Tibial nerve (tissue), 4 donors: ENCODE data around the gene DNAH3. TPM values are rescaled to one million over a fixed set of nuclear protein-coding genes. Genes with fewer than 3 reads are reported as not detected.
"Not testable (repeated sequence)": the region's sequence is repeated elsewhere in the genome, so short reads cannot be mapped to it uniquely, and the experiment has no call there.

Experiments used
- DNase-seq, 2 donors: peaks; one replicate each; pipeline ENCODE4 v3.0.0-alpha.2; 2019; ENCODE audit warnings: low spot score in 2 of 2
- H3K27ac ChIP-seq, 4 donors: fragments of 200-600 bp; sonication (generic) in 3 of 4; one replicate each; pipeline ENCODE4 v1.5.1; 2017 to 2019; ENCODE audit warnings: mild to moderate bottlenecking in 1 of 4
- H3K27me3 ChIP-seq, 2 donors: fragments of 200-600 bp; sonication (generic) in 1 of 2; one replicate each; pipeline versions ENCODE4 v1.5.1 to v1.6.0; 2017 to 2019
- H3K36me3 ChIP-seq, 3 donors: fragments of 200-600 bp; sonication (generic); one replicate each; pipeline ENCODE4 v1.5.1; 2018 to 2019
- H3K4me1 ChIP-seq, 4 donors: fragments of 200-600 bp; sonication (generic) in 3 of 4; one replicate each; pipeline ENCODE4 v1.5.1; 2017 to 2019
- H3K4me3 ChIP-seq, 4 donors: fragments of 200-600 bp; sonication (generic) in 3 of 4; one replicate each; pipeline ENCODE4 v1.5.1; 2017 to 2019; ENCODE audit warnings: mild to moderate bottlenecking in 1 of 4, moderate library complexity in 1 of 4
- H3K9me3 ChIP-seq, 4 donors: fragments of 200-600 bp; sonication (generic) in 3 of 4; one replicate each; pipeline ENCODE4 v1.5.1; 2017 to 2019
- EP300 ChIP-seq, 2 donors: sonication (generic); formaldehyde crosslinking; IDR thresholded peaks; one replicate each; pipeline ENCODE4 v1.6.1; 2017; ENCODE audit warnings: antibody characterized with exemption in 2 of 2, mild to moderate bottlenecking in 1 of 2
- POLR2A ChIP-seq, 2 donors: fragments of 450-650 bp; IDR thresholded peaks; one replicate each; pipeline ENCODE4 v1.6.1; 2017; ENCODE audit warnings: antibody characterized with exemption in 2 of 2, mild to moderate bottlenecking in 2 of 2, moderate library complexity in 2 of 2
- WGBS, 2 donors: methylation state at CpG; one replicate each; pipeline ENCODE4 v1.1.5; 2018; 5-methylcytosine and 5-hydroxymethylcytosine counted together
- total RNA-seq, 4 donors: library from RNA; depleted of rRNA; stranded (reverse); fragments of >200 nt; gene quantifications; one replicate each; pipeline ENCODE4 v1.1.0, GENCODE V29; 2016
- TF ChIP-seq, protein P1 (sequence below), 5 experiments: fragments of 200-600 bp in 3 of 5; fragments of 450-650 bp in 2 of 5; sonication (generic) in 3 of 5; IDR thresholded peaks; one replicate each; pipeline ENCODE4 v1.5.1; 2016 to 2019; ENCODE audit warnings: antibody characterized with exemption in 5 of 5, mild to moderate bottlenecking in 3 of 5, moderate library complexity in 2 of 5

The DNAH3 gene
- total RNA-seq, 4 donors from 2014 or later, result not detected

DNA sequence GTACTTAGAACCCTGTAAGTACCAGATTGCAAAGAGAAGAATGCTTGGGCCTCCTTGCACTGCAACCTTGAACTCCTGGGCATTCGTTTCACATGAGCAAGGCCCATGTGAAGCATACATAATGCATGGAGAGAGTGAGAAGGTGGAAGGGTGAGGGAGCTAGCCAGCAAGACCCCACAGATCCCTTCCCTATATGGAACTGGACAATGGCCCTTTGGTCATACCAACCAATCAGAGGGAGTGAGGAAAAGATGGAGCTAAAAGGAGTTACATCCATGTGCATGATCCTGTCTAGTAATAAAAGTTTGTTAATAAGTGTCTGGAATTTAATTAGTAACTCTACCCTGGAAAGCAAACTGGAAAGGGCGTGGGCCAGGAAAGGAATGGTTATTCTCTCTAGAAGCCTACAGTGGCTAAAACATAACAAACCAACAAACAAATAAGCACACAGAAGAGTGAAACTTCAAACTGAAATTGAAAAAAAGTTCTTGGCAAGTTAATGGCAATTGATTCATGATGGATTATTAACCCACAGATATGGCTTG is 29.6 kb downstream of the DNAH3 start:
- Histone ChIP-seq H3K36me3 (no peaks in the 10 kb centered on the region), H3K27ac (no peak overlapping the region), H3K27me3 (no peaks in the 10 kb centered on the region), H3K4me3 (no peak overlapping the region), H3K4me1 (no peaks in the 10 kb centered on the region), H3K9me3 (no peaks in the 10 kb centered on the region)
- TF ChIP-seq POLR2A (IDR thresholded peaks at IDR 0.05), result no peak
- TF ChIP-seq, protein P1, sequence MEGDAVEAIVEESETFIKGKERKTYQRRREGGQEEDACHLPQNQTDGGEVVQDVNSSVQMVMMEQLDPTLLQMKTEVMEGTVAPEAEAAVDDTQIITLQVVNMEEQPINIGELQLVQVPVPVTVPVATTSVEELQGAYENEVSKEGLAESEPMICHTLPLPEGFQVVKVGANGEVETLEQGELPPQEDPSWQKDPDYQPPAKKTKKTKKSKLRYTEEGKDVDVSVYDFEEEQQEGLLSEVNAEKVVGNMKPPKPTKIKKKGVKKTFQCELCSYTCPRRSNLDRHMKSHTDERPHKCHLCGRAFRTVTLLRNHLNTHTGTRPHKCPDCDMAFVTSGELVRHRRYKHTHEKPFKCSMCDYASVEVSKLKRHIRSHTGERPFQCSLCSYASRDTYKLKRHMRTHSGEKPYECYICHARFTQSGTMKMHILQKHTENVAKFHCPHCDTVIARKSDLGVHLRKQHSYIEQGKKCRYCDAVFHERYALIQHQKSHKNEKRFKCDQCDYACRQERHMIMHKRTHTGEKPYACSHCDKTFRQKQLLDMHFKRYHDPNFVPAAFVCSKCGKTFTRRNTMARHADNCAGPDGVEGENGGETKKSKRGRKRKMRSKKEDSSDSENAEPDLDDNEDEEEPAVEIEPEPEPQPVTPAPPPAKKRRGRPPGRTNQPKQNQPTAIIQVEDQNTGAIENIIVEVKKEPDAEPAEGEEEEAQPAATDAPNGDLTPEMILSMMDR (IDR thresholded peaks at IDR 0.05), result no peak
- TF ChIP-seq EP300 (IDR thresholded peaks at IDR 0.05), result no peak
- DNase-seq, result no peak
- WGBS, 2 donors, result 72 to 79% methylated on average over 2 of the region's 2 CpGs

- Histone ChIP-seq H3K9me3 (no peaks in the 10 kb centered on the region), H3K27me3 (no peaks in the 10 kb centered on the region), H3K36me3 (no peaks in the 10 kb centered on the region), H3K4me1 (no peaks in the 10 kb centered on the region), H3K27ac (no peak overlapping the region), H3K4me3 (no peak overlapping the region)
- TF ChIP-seq, protein P1 (IDR thresholded peaks at IDR 0.05), result no peak
- DNase-seq, result no peak
- 79 to 85% methylated on average over 4 of the region's 4 CpGs for WGBS, 2 donors
These were observed 33.1 kb downstream of the DNAH3 start for GRCh38 chr16:21117567-21117966.

- H3K4me3 ChIP-seq, result no peak overlapping the region
- DNase-seq, result no peak
- no peaks in the 10 kb centered on the region for H3K27me3 ChIP-seq
- no peaks in the 10 kb centered on the region for H3K4me1 ChIP-seq
- H3K27ac ChIP-seq, result no peak overlapping the region
- WGBS, 2 donors, result 43 to 49% methylated on average over 13 of the region's 13 CpGs
- H3K36me3 ChIP-seq, result no peaks in the 10 kb centered on the region
- no peaks in the 10 kb centered on the region for H3K9me3 ChIP-seq
- no peak for TF ChIP-seq POLR2A (IDR thresholded peaks at IDR 0.05)
- TF ChIP-seq, protein P1 (IDR thresholded peaks at IDR 0.05), result no peak
- no peak for TF ChIP-seq EP300 (IDR thresholded peaks at IDR 0.05)
These were observed 34.4 kb downstream of the DNAH3 start for GRCh38 chr16:21116148-21116693.

- H3K27me3 ChIP-seq, H3K9me3 ChIP-seq, H3K27ac ChIP-seq, H3K4me1 ChIP-seq, DNase-seq, H3K36me3 ChIP-seq, H3K4me3 ChIP-seq: not testable (repeated sequence)
- WGBS, 2 donors, result 89 to 94% methylated on average over 4 of the region's 4 CpGs
These were observed 35.1 kb downstream of the DNAH3 start for GRCh38 chr16:21115551-21115950.

DNA sequence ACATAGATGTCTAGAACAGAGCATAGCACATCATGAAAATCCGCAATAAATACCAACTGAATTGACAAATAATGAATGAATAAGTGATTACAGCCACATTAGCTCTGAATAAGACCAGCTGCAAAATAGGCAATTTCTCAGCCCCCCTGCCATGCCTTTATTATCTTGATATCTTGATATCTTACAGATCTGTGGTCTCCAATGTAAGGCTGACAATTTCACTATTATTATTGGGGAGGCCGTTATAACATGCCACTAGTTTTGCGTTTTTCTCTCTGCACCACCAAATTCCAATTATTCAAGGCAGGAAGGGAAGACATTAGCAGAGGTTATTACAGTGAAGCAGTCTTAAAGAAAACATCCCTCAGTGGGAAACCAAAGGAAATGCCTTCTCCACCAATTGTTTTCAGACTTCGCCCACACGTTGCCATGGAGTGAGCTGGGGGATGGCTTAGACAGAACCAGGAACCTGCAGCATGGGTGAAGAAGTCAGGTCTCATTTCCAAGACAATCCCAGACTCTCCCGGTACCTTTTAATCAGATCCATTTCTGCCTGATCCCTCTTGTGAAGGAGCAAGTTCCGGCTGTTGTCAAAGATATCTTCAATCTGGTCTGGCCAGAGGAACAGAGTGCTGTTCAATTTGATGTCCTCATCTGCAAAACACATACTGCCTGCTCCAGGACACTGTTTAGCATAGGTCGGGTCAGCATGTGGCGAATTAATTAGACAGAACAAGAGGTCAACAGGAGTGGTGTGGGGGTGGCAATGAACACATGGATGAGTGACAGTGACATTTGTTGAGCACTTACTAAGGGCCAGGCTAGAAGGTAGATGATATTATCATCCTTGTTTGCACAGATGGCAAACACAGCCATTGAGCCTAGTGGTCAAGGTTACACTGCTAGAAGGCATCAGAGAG is 46.4 kb downstream of the DNAH3 start:
- Histone ChIP-seq H3K27me3 (no peaks in the 10 kb centered on the region), H3K36me3 (no peaks in the 10 kb centered on the region), H3K27ac (no peak overlapping the region), H3K4me1 (peaks cover 0 to 6% (median 0%) of the 10 kb centered on the region in 4 donors), H3K4me3 (no peak overlapping the region), H3K9me3 (no peaks in the 10 kb centered on the region)
- TF ChIP-seq EP300 (IDR thresholded peaks at IDR 0.05), result no peak
- no peak for TF ChIP-seq POLR2A (IDR thresholded peaks at IDR 0.05)
- TF ChIP-seq, protein P1 (IDR thresholded peaks at IDR 0.05), result no peak
- 32 to 39% methylated on average over 9 of the region's 9 CpGs for WGBS, 2 donors
- no peak for DNase-seq
